NCI-H748 (cell line): ENCODE results near the gene GALNT18.

Source experiments
- DNase-seq: peaks from one replicate; lab custom pipeline; 2025; ENCODE audit not compliant: unreplicated experiment; lab: John Stamatoyannopoulos, UW

GALNT18 gene

GRCh38 chr11:11501546-11502262 lies 120.1 kb downstream of the GALNT18 start:
- DNase-seq: peak; percentile 23

GRCh38 chr11:11500744-11501487 lies 120.9 kb downstream of the GALNT18 start:
- no peak for DNase-seq

GRCh38 chr11:11499300-11499699 lies 122.5 kb downstream of the GALNT18 start:
- no peak for DNase-seq

- no peak for DNase-seq
Measured at GRCh38 chr11:11498195-11498594, 123.6 kb downstream of the GALNT18 start.

- DNase-seq: no peak
Measured at GRCh38 chr11:11496879-11497278, 124.9 kb downstream of the GALNT18 start.

GRCh38 chr11:11494348-11494747 lies 127.5 kb downstream of the GALNT18 start:
- DNase-seq: no peak

- no peak for DNase-seq
Measured at GRCh38 chr11:11493698-11494097, 128.1 kb downstream of the GALNT18 start.

- no peak for DNase-seq
Measured at GRCh38 chr11:11491589-11491988, 130.2 kb downstream of the GALNT18 start.

- no peak for DNase-seq
Measured at GRCh38 chr11:11491014-11491413, 130.8 kb downstream of the GALNT18 start.

- DNase-seq: no peak
Measured at GRCh38 chr11:11486423-11486822, 135.4 kb downstream of the GALNT18 start.

- DNase-seq: no peak
Measured at GRCh38 chr11:11486002-11486401, 135.8 kb downstream of the GALNT18 start.

GRCh38 chr11:11483627-11484026 lies 138.2 kb downstream of the GALNT18 start:
- no peak for DNase-seq

GRCh38 chr11:11482730-11483129 lies 139.1 kb downstream of the GALNT18 start:
- DNase-seq: no peak

- no peak for DNase-seq
Measured at GRCh38 chr11:11481371-11481770, 140.4 kb downstream of the GALNT18 start.

- no peak for DNase-seq
Measured at GRCh38 chr11:11480971-11481370, 140.8 kb downstream of the GALNT18 start.

GRCh38 chr11:11478687-11479086 lies 143.1 kb downstream of the GALNT18 start:
- DNase-seq: no peak

- peak; percentile 54 for DNase-seq
Measured at GRCh38 chr11:11477695-11478420, 143.9 kb downstream of the GALNT18 start.

- peak; percentile 29 for DNase-seq
Measured at GRCh38 chr11:11476971-11477645, 144.7 kb downstream of the GALNT18 start.

- no peak for DNase-seq
Measured at GRCh38 chr11:11476499-11476898, 145.3 kb downstream of the GALNT18 start.

GRCh38 chr11:11472106-11472505 lies 149.7 kb downstream of the GALNT18 start:
- no peak for DNase-seq

GRCh38 chr11:11471201-11471600 lies 150.6 kb downstream of the GALNT18 start:
- DNase-seq: no peak
